Activated naive CD4-positive, alpha-beta T cell treated with anti-CD3 and anti-CD28 coated beads, Interleukin-2, amount 10 ng/mL, durations not matched to agents 7 days and 5 days (primary cell): ENCODE data around the gene HMGN4.
"Not testable (repeated sequence)": the region's sequence is repeated elsewhere in the genome, so short reads cannot be mapped to it uniquely, and the experiment has no call there.

ENCODE experiments used
- CTCF ChIA-PET: fragments of 350-600 bp; sonication (Branson Sonifier 250); formaldehyde crosslinking; loops from one replicate; lab custom pipeline; 2021; ENCODE audit warnings: antibody characterized with exemption; lab: Charles Lee
- DNase-seq: peaks from one replicate; pipeline ENCODE4 v3.0.0-alpha.2; 2020
- H3K27ac Mint-ChIP-seq: one replicate; pipeline ENCODE4 v1.8.0; 2021; ENCODE audit warnings: mild to moderate bottlenecking, moderate library complexity, mixed read lengths
- H3K27me3 Mint-ChIP-seq: one replicate; pipeline ENCODE4 v1.8.0; 2021; ENCODE audit warnings: mild to moderate bottlenecking, mixed read lengths
- H3K36me3 Mint-ChIP-seq: one replicate; pipeline ENCODE4 v1.8.0; 2021; ENCODE audit warnings: mixed read lengths
- H3K4me1 Mint-ChIP-seq: one replicate; pipeline ENCODE4 v1.8.0; 2021; ENCODE audit warnings: mixed read lengths
- H3K4me3 Mint-ChIP-seq: one replicate; pipeline ENCODE4 v1.8.0; 2021; ENCODE audit warnings: mild to moderate bottlenecking, moderate library complexity, mixed read lengths
- H3K9me3 Mint-ChIP-seq: one replicate; pipeline ENCODE4 v1.8.0; 2021; ENCODE audit warnings: mixed read lengths

HMGN4 gene

GRCh38 chr6:26537846-26538571 is at the start of gene HMGN4:
Gene HMGN4 (plus strand): TSS chr6:26538366. CDS start chr6:26545207, 6,841 bp downstream.
- Mint-ChIP-seq H3K4me3 (peak within 1 kb of the TSS; percentile 80), H3K9me3 (no peaks in the 10 kb centered on the region), H3K27ac (peak within 1 kb of the TSS; percentile 99), H3K36me3 (peaks cover 22% of the 10 kb centered on the region), H3K27me3 (peaks cover under 1% of the 10 kb centered on the region), H3K4me1 (peaks cover 63% of the 10 kb centered on the region)
- CTCF ChIA-PET, result interaction anchor here (0.5 to 1.5 kb wide), 4 partner anchors 15 to 195 kb away, joined by 3 to 4 read pairs (median 3); no protein-coding TSS in a partner anchor
- peak; percentile 83 for DNase-seq

GRCh38 chr6:26489996-26490964 is 47.9 kb upstream of the HMGN4 start:
- DNase-seq, result no peak
- H3K36me3 Mint-ChIP-seq, result peaks cover 4% of the 10 kb centered on the region
- H3K27me3 Mint-ChIP-seq, result peaks cover 10% of the 10 kb centered on the region
- H3K9me3 Mint-ChIP-seq, result peaks cover 11% of the 10 kb centered on the region
- no peak overlapping the region for H3K27ac Mint-ChIP-seq
- H3K4me1 Mint-ChIP-seq, result peaks cover 22% of the 10 kb centered on the region
- CTCF ChIA-PET, result no interaction called here
- H3K4me3 Mint-ChIP-seq, result no peak overlapping the region

DNA sequence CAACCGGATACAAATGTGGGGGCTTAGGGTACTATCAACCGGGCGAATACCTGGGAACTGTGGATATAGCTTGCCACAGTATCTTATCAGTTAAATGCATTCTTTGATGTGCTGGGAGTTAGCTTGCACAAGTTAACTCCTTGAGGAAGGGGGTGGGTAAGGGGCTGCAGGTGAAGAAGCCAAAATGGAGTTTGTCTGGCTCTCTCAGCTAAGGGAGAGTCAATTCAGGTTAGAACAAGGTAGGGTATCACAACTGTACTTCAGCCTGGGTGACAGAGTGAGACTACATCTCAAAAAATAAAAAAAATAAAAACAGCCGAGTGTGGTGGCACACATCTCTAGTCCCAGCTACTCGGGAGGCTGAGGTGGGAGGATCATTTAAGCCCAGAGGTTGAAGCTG is 46.6 kb upstream of the HMGN4 start:
- Mint-ChIP-seq H3K36me3 (peaks cover 4% of the 10 kb centered on the region), H3K4me3 (no peak overlapping the region), H3K27ac (no peak overlapping the region), H3K9me3 (peaks cover 11% of the 10 kb centered on the region), H3K27me3 (peaks cover 14% of the 10 kb centered on the region), H3K4me1 (peaks cover 22% of the 10 kb centered on the region)
- CTCF ChIA-PET, result interaction anchor here (0.7 to 1.1 kb wide), 3 partner anchors 15 to 17 kb away, joined by 3 read pairs; no protein-coding TSS in a partner anchor
- no peak for DNase-seq

DNA sequence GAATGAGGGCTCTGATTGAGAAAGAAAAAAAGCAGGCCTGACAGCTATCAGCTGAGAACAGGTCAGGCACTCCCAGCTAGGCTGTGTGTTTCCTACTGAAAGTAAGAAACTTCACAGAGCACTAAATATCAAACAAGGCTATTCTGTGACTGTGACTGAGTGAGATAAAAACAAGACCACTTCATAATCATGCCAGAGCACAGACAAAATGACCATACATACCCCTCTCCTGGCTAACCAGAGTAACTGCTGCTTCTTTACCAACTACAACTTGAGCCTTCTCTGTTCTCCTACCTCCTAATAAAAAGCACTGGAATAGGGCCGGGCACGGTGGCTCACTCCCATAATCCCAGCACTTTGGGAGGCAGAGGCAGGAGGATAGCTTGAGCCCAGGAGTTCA is 44.9 kb upstream of the HMGN4 start:
- no peak overlapping the region for H3K27ac Mint-ChIP-seq
- CTCF ChIA-PET, result interaction anchor here (2.7 kb wide), 1 partner anchor 151 kb away, joined by 11 read pairs; no protein-coding TSS in a partner anchor
- H3K9me3 Mint-ChIP-seq, result peaks cover 2% of the 10 kb centered on the region
- H3K36me3 Mint-ChIP-seq, result no peaks in the 10 kb centered on the region
- no peak for DNase-seq
- H3K4me3 Mint-ChIP-seq, result no peak overlapping the region
- H3K27me3 Mint-ChIP-seq, result peaks cover 12% of the 10 kb centered on the region
- peaks cover 22% of the 10 kb centered on the region for H3K4me1 Mint-ChIP-seq

DNA sequence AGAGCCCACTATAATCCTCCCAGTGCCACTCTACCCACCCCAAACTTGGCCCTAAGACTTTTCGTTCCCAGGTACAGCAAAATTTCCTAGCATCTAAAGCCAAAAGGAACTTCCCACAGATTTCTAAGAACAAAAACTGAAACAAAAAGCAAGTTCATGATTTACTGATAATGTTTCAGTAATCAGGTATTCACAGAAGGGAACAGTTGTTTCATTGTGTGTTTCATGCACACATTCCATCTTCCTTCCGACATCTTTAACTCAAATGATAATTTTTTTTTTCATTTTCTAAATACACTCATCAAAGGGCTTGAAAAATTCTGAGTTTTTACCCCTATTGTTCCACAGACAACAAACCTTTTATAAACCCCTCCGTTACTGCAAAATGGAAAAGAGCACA is 44.0 kb upstream of the HMGN4 start:
- peaks cover 22% of the 10 kb centered on the region for H3K4me1 Mint-ChIP-seq

GRCh38 chr6:26495281-26495680 is 42.9 kb upstream of the HMGN4 start:
- no peaks in the 10 kb centered on the region for H3K36me3 Mint-ChIP-seq
- CTCF ChIA-PET, result interaction anchor here (2.7 kb wide), 1 partner anchor 153 kb away, joined by 11 read pairs; no protein-coding TSS in a partner anchor

More for the DNA sequence above, 44.0 kb upstream of the HMGN4 start:
- H3K9me3 Mint-ChIP-seq, result no peaks in the 10 kb centered on the region
- CTCF ChIA-PET, result interaction anchor here (2.7 kb wide), 1 partner anchor 152 kb away, joined by 11 read pairs; no protein-coding TSS in a partner anchor
- H3K4me3 Mint-ChIP-seq, result no peak overlapping the region
- no peak for DNase-seq
- no peaks in the 10 kb centered on the region for H3K36me3 Mint-ChIP-seq
- peaks cover 12% of the 10 kb centered on the region for H3K27me3 Mint-ChIP-seq
- no peak overlapping the region for H3K27ac Mint-ChIP-seq

GRCh38 chr6:26497610-26498009 is 40.6 kb upstream of the HMGN4 start:
- CTCF ChIA-PET, result no interaction called here
- H3K4me1 Mint-ChIP-seq, result peaks cover 44% of the 10 kb centered on the region
- H3K4me3 Mint-ChIP-seq, result no peak overlapping the region
- no peak for DNase-seq
- H3K36me3 Mint-ChIP-seq, result peaks cover 3% of the 10 kb centered on the region
- H3K27ac Mint-ChIP-seq, result no peak overlapping the region
- H3K27me3 Mint-ChIP-seq, result peaks cover 39% of the 10 kb centered on the region
- no peaks in the 10 kb centered on the region for H3K9me3 Mint-ChIP-seq

More at GRCh38 chr6:26495281-26495680, 42.9 kb upstream of the HMGN4 start:
- H3K9me3 Mint-ChIP-seq, result no peaks in the 10 kb centered on the region
- peaks cover 17% of the 10 kb centered on the region for H3K27me3 Mint-ChIP-seq
- H3K27ac Mint-ChIP-seq, result no peak overlapping the region
- peaks cover 27% of the 10 kb centered on the region for H3K4me1 Mint-ChIP-seq
- no peak overlapping the region for H3K4me3 Mint-ChIP-seq
- no peak for DNase-seq

DNA sequence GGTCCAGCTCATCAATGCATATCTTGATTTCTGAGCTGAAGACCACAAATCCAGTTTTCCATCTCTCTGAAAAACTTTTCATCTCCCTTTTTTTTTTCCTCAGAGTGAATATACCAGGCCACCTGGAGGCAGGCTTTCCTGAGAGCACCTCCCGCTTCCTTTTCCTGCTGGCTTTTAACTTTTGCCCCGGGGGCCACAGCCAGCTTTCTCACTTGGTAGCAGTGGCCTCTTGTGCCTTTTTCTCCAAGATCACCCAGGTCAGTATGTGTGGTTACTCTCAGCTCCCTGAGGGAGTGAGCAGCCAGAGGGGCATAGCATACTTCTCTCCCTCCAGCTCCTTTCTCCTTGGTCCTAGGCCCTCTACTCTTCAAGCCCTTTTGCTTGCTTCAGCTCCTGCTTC is 38.1 kb upstream of the HMGN4 start, which contains the start of gene BTN1A1:
TSS of gene BTN1A1 (plus strand) at position 202 of the 400 bp plus-strand sequence. CDS start 984 bp downstream, outside the sequence.
- Mint-ChIP-seq H3K36me3 (peaks cover 3% of the 10 kb centered on the region), H3K27ac (no peak within 1 kb of the TSS), H3K27me3 (peaks cover 55% of the 10 kb centered on the region), H3K4me1 (peaks cover 23% of the 10 kb centered on the region), H3K4me3 (no peak within 1 kb of the TSS), H3K9me3 (no peaks in the 10 kb centered on the region)
- CTCF ChIA-PET, result no interaction called here
- DNase-seq, result no peak

GRCh38 chr6:26501482-26501986 is 36.6 kb upstream of the HMGN4 start:
- Mint-ChIP-seq H3K9me3 (no peaks in the 10 kb centered on the region), H3K36me3 (peaks cover 3% of the 10 kb centered on the region), H3K4me3 (peak overlapping the region; percentile 54), H3K27ac (no peak overlapping the region), H3K27me3 (peaks cover 62% of the 10 kb centered on the region), H3K4me1 (peaks cover 23% of the 10 kb centered on the region)
- peak; percentile 58 for DNase-seq
- CTCF ChIA-PET, result no interaction called here

- peaks cover 3% of the 10 kb centered on the region for H3K36me3 Mint-ChIP-seq
- H3K4me1 Mint-ChIP-seq, result peaks cover 23% of the 10 kb centered on the region
- H3K4me3 Mint-ChIP-seq, result peak overlapping the region; percentile 54
- DNase-seq, result no peak
- no peak overlapping the region for H3K27ac Mint-ChIP-seq
- H3K27me3 Mint-ChIP-seq, result peaks cover 67% of the 10 kb centered on the region
- H3K9me3 Mint-ChIP-seq, result no peaks in the 10 kb centered on the region
- CTCF ChIA-PET, result no interaction called here
Measured at GRCh38 chr6:26502165-26502564, 36.0 kb upstream of the HMGN4 start.

GRCh38 chr6:26502626-26503025 is 35.5 kb upstream of the HMGN4 start:
- peaks cover 23% of the 10 kb centered on the region for H3K4me1 Mint-ChIP-seq
- CTCF ChIA-PET, result no interaction called here
- H3K36me3 Mint-ChIP-seq, result peaks cover 3% of the 10 kb centered on the region
- no peaks in the 10 kb centered on the region for H3K9me3 Mint-ChIP-seq
- no peak overlapping the region for H3K27ac Mint-ChIP-seq
- no peak overlapping the region for H3K4me3 Mint-ChIP-seq
- DNase-seq, result no peak
- H3K27me3 Mint-ChIP-seq, result peaks cover 71% of the 10 kb centered on the region

- Mint-ChIP-seq H3K4me3 (no peak overlapping the region), H3K4me1 (no peaks in the 10 kb centered on the region)
- CTCF ChIA-PET, result no interaction called here
Measured at GRCh38 chr6:26507658-26508057, 30.5 kb upstream of the HMGN4 start.

GRCh38 chr6:26511033-26511432 is 27.1 kb upstream of the HMGN4 start:
- H3K9me3 Mint-ChIP-seq, H3K4me1 Mint-ChIP-seq, H3K27ac Mint-ChIP-seq, CTCF ChIA-PET, DNase-seq, H3K36me3 Mint-ChIP-seq, H3K4me3 Mint-ChIP-seq: not testable (repeated sequence)
- H3K27me3 Mint-ChIP-seq, result peaks cover 33% of the 10 kb centered on the region

More at GRCh38 chr6:26507658-26508057, 30.5 kb upstream of the HMGN4 start:
- H3K9me3 Mint-ChIP-seq, result no peaks in the 10 kb centered on the region
- DNase-seq, result no peak
- H3K27ac Mint-ChIP-seq, result no peak overlapping the region
- H3K27me3 Mint-ChIP-seq, result peaks cover 58% of the 10 kb centered on the region
- H3K36me3 Mint-ChIP-seq, result no peaks in the 10 kb centered on the region

DNA sequence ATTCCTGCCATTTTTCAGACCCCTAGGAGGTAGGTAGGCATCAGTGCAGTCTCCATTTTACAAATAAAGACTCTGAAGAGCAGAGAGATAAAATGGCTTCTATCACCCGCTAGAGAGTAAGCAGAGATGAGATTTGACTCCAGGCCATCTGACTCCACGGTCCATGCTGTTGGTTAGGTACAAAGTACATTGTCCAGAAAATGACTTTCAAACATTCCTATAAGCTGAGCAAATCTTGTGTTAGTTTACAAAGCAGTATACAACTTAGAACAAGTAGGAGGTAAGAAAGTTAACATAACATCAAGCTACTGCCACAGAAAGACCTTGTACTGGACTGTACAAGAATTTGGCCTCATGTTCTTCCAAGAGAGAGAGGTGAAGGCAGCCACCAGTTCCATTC is 23.2 kb upstream of the HMGN4 start:
- CTCF ChIA-PET, result no interaction called here
- H3K4me3 Mint-ChIP-seq, result no peak overlapping the region
- peaks cover 9% of the 10 kb centered on the region for H3K27me3 Mint-ChIP-seq
- peaks cover 8% of the 10 kb centered on the region for H3K4me1 Mint-ChIP-seq
- H3K27ac Mint-ChIP-seq, result no peak overlapping the region
- no peaks in the 10 kb centered on the region for H3K9me3 Mint-ChIP-seq
- no peaks in the 10 kb centered on the region for H3K36me3 Mint-ChIP-seq
- DNase-seq, result no peak
